K562 (cell line): ENCODE results near the gene RSPH6A. TPM values are rescaled to one million over a fixed set of nuclear protein-coding genes. Genes with fewer than 3 reads are reported as not detected.

Experiments used
- CEBPZ ChIP-seq: fragments of 150-350 bp; IDR thresholded peaks from 2 replicates; pipeline ENCODE4 v1.6.1; 2014; ENCODE audit warnings: low read depth, mild to moderate bottlenecking, low read length, borderline replicate concordance
- GABPB1 ChIP-seq: sonication (generic); formaldehyde crosslinking; IDR thresholded peaks from 2 replicates; pipeline ENCODE4 v1.8.0; 2022; ENCODE audit warnings: mild to moderate bottlenecking, missing genetic modification reagents
- KAT7 ChIP-seq: sonication (generic); formaldehyde crosslinking; IDR thresholded peaks from 2 replicates; pipeline ENCODE4 v1.8.0; 2022; ENCODE audit warnings: missing genetic modification reagents, mild to moderate bottlenecking, borderline replicate concordance
- KDM4B ChIP-seq, 2 experiments: fragments of 450-650 bp in 1 of 2; sonication (generic) in 1 of 2; IDR thresholded peaks; 2 replicates each; pipeline ENCODE4 v1.6.1; 2016 to 2017; ENCODE audit warnings: borderline replicate concordance in 2 of 2, antibody characterized with exemption in 1 of 2, low read depth in 1 of 2, mild to moderate bottlenecking in 1 of 2
- MBD2 ChIP-seq: sonication (generic); IDR thresholded peaks from 2 replicates; pipeline ENCODE4 v1.6.1; 2016; ENCODE audit warnings: low read depth, borderline replicate concordance
- NFYB ChIP-seq: IDR thresholded peaks from 2 replicates; pipeline ENCODE4 v1.6.1; 2011; ENCODE audit warnings: mild to moderate bottlenecking, moderate library complexity; ENCODE audit not compliant: insufficient read length; ENCODE audit errors: extremely low read depth
- PCBP1 ChIP-seq: fragments of 200-400 bp; formaldehyde crosslinking; IDR thresholded peaks from 2 replicates; pipeline ENCODE4 v1.6.1; 2018; ENCODE audit warnings: mild to moderate bottlenecking, low read depth, low read length; ENCODE audit not compliant: poor library complexity, severe bottlenecking
- REST ChIP-seq, 2 experiments: fragments of 450-650 bp; formaldehyde crosslinking in 1 of 2; IDR thresholded peaks; 2 replicates each; pipeline versions ENCODE4 v1.4.0 to v1.6.1; 2014 to 2020; ENCODE audit warnings: mild to moderate bottlenecking in 2 of 2, borderline replicate concordance in 1 of 2, low read depth in 1 of 2
- STAT5B ChIP-seq: fragments of 250-450 bp; sonication (Bioruptor Pico); IDR thresholded peaks from 2 replicates; pipeline ENCODE4 v1.8.0; 2021; ENCODE audit warnings: mild to moderate bottlenecking, inconsistent platforms
- TBL1XR1 ChIP-seq, 2 experiments: IDR thresholded peaks; 2 replicates each; pipeline ENCODE4 v1.6.1; 2012; ENCODE audit warnings: improper control_type of control experiment in 2 of 2, low read length in 2 of 2, mild to moderate bottlenecking in 1 of 2
- ZC3H4 ChIP-seq: sonication (generic); formaldehyde crosslinking; IDR thresholded peaks from 2 replicates; pipeline ENCODE4 v1.9.0; 2021; ENCODE audit warnings: missing genetic modification reagents, borderline replicate concordance
- polyA plus RNA-seq, 8 experiments: library from polyadenylated mRNA; depleted of rRNA in 4 of 8; stranded (reverse) in 5 of 8; unstranded in 3 of 8; fragments of >200 nt; fragmentation: Nextera tagmentation in 2 of 8; fragmentation: Illumina TruSeq in 1 of 8; extraction: Ambion mirVana in 2 of 8; extraction: Trizol in 1 of 8; gene quantifications; 2 replicates each; pipeline versions ENCODE4 v1.2.1 to v1.2.3, GENCODE V29; 2011 to 2014; ENCODE audit warnings: inconsistent platforms in 1 of 8, missing spikeins in 1 of 8
- total RNA-seq, 7 experiments: library from RNA; depleted of rRNA in 6 of 7; stranded (reverse); fragments of >200 nt in 6 of 7; fragmentation: Illumina TruSeq in 2 of 7; extraction: Trizol in 2 of 7; gene quantifications; 2 replicates each; pipeline versions ENCODE4 v1.2.1 to v1.2.3, GENCODE V29; 2011 to 2021; ENCODE audit warnings: low replicate concordance in 1 of 7
- TF ChIP-seq, protein P1 (sequence below): sonication (generic); formaldehyde crosslinking; IDR thresholded peaks from 2 replicates; pipeline ENCODE4 v1.4.0; 2020; ENCODE audit warnings: mild to moderate bottlenecking, missing genetic modification reagents

Gene RSPH6A
- total and polyA plus RNA-seq, 9 of the 15 experiments (the other 6 are each of a cell fraction or from before 2014, with no cell fraction given): 0.03 to 0.15 (median 0.07) TPM; not detected in 5

GRCh38 chr19:45767881-45768654 lies 47.0 kb downstream of the RSPH6A start (continued):
- TF ChIP-seq, protein P1, sequence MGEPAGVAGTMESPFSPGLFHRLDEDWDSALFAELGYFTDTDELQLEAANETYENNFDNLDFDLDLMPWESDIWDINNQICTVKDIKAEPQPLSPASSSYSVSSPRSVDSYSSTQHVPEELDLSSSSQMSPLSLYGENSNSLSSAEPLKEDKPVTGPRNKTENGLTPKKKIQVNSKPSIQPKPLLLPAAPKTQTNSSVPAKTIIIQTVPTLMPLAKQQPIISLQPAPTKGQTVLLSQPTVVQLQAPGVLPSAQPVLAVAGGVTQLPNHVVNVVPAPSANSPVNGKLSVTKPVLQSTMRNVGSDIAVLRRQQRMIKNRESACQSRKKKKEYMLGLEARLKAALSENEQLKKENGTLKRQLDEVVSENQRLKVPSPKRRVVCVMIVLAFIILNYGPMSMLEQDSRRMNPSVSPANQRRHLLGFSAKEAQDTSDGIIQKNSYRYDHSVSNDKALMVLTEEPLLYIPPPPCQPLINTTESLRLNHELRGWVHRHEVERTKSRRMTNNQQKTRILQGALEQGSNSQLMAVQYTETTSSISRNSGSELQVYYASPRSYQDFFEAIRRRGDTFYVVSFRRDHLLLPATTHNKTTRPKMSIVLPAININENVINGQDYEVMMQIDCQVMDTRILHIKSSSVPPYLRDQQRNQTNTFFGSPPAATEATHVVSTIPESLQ (CRISPR knock-in tag): no peak
- TF ChIP-seq REST (IDR thresholded peaks at IDR 0.05; ENCODE audit: borderline replicate concordance) (no peak), REST (CRISPR knock-in tag; IDR thresholded peaks at IDR 0.05; ENCODE audit: low read depth) (0 out of 2 replicates have a peak, but pooled peaks have one; percentile 67), ZC3H4 (CRISPR knock-in tag) (no peak), KAT7 (no peak; the same call in 1 of the 2 replicates), MBD2 (peak; percentile 27; the same call in 1 of the 2 replicates), PCBP1 (peak; percentile 51), STAT5B (CRISPR knock-in tag) (no peak), GABPB1 (CRISPR knock-in tag) (0 out of 2 replicates have a peak, but pooled peaks have one; percentile 20), CEBPZ (no peak), KDM4B (IDR thresholded peaks at IDR 0.05; ENCODE audit: borderline replicate concordance in 2 of 2, low read depth in 1 of 2) (no peak), NFYB (no peak), TBL1XR1 (IDR thresholded peaks at IDR 0.05; ENCODE audit: low read length in 2 of 2) (no peak)
